GM18511 (cell line): ENCODE measurements around the gene HGD.
"Not testable (repeated sequence)": the region's sequence is repeated elsewhere in the genome, so short reads cannot be mapped to it uniquely, and the experiment has no call there.

Experiments used
- ATAC-seq: cut with Tn5 transposase; IDR thresholded peaks from one replicate; pipeline ENCODE4 v1.9.1; 2021; ENCODE audit warnings: mild to moderate bottlenecking, moderate library complexity; ENCODE audit not compliant: unreplicated experiment

Gene HGD

GRCh38 chr3:120640231-120640630 is 41.8 kb downstream of the HGD start:
- ATAC-seq = no peak

GRCh38 chr3:120638820-120639219 is 43.2 kb downstream of the HGD start:
- ATAC-seq = not testable (repeated sequence)

- ATAC-seq = no peak
Measured at GRCh38 chr3:120637851-120638559, 44.0 kb downstream of the HGD start.

GRCh38 chr3:120636795-120637401 is 45.1 kb downstream of the HGD start:
- ATAC-seq = no peak

- ATAC-seq = no peak
Measured at GRCh38 chr3:120634539-120634938, 47.5 kb downstream of the HGD start.

- no peak for ATAC-seq
Measured at GRCh38 chr3:120625159-120625586, 56.9 kb downstream of the HGD start.

GRCh38 chr3:120623727-120624093 is 58.3 kb downstream of the HGD start:
- ATAC-seq = no peak

- ATAC-seq = no peak
Measured at GRCh38 chr3:120622870-120623726, 58.9 kb downstream of the HGD start.

GRCh38 chr3:120622457-120622856 is 59.6 kb downstream of the HGD start:
- ATAC-seq = no peak

- not testable (repeated sequence) for ATAC-seq
Measured at GRCh38 chr3:120616745-120617144, 65.3 kb downstream of the HGD start.

- ATAC-seq = no peak
Measured at GRCh38 chr3:120615847-120616609, 66.0 kb downstream of the HGD start.

GRCh38 chr3:120614765-120615164 is 67.3 kb downstream of the HGD start:
- ATAC-seq = no peak

- ATAC-seq = no peak
Measured at GRCh38 chr3:120608506-120608905, 73.5 kb downstream of the HGD start.

GRCh38 chr3:120604784-120605183 is 77.3 kb downstream of the HGD start:
- no peak for ATAC-seq

GRCh38 chr3:120604382-120604781 is 77.7 kb downstream of the HGD start:
- no peak for ATAC-seq

- no peak for ATAC-seq
Measured at GRCh38 chr3:120602682-120603081, 79.4 kb downstream of the HGD start.

- no peak for ATAC-seq
Measured at GRCh38 chr3:120601554-120601953, 80.5 kb downstream of the HGD start.

- no peak for ATAC-seq
Measured at GRCh38 chr3:120599211-120599610, 82.8 kb downstream of the HGD start.

- ATAC-seq = peak; percentile 45
Measured at GRCh38 chr3:120597445-120598049, 84.5 kb downstream of the HGD start.

GRCh38 chr3:120596853-120597223 is 85.2 kb downstream of the HGD start:
- ATAC-seq = no peak
